Smooth muscle cell (in vitro differentiated cells): ENCODE results near the gene CARF. TPM values are rescaled to one million over a fixed set of nuclear protein-coding genes. Genes with fewer than 3 reads are reported as not detected.
"Not testable (repeated sequence)": the region's sequence is repeated elsewhere in the genome, so short reads cannot be mapped to it uniquely, and the experiment has no call there.

Experiments
- DNase-seq: peaks from one replicate; lab custom pipeline; 2025; ENCODE audit not compliant: unreplicated experiment; lab: John Stamatoyannopoulos, UW
- H2AFZ ChIP-seq: fragments of 200-600 bp; sonication (generic); 2 replicates; pipeline ENCODE4 v1.6.0; 2016; ENCODE audit warnings: antibody characterized with exemption, low read depth, mild to moderate bottlenecking
- H3F3A ChIP-seq: fragments of 200-600 bp; sonication (generic); 2 replicates; pipeline ENCODE4 v1.6.0; 2017; ENCODE audit warnings: antibody characterized with exemption, low read depth
- H3K27ac ChIP-seq: fragments of 200-600 bp; sonication (generic); 2 replicates; pipeline ENCODE4 v1.5.1; 2016; ENCODE audit warnings: low read depth, mild to moderate bottlenecking
- H3K27me3 ChIP-seq: fragments of 200-600 bp; sonication (generic); 2 replicates; pipeline ENCODE4 v1.6.1; 2016; ENCODE audit warnings: low read depth, mild to moderate bottlenecking
- H3K36me3 ChIP-seq: fragments of 200-600 bp; sonication (generic); 2 replicates; pipeline ENCODE4 v1.5.1; 2016; ENCODE audit warnings: low read depth
- H3K4me1 ChIP-seq: fragments of 200-600 bp; sonication (generic); 2 replicates; pipeline ENCODE4 v1.5.1; 2016; ENCODE audit warnings: low read depth
- H3K4me2 ChIP-seq: fragments of 200-600 bp; sonication (generic); 2 replicates; pipeline ENCODE4 v1.6.0; 2016; ENCODE audit warnings: mild to moderate bottlenecking
- H3K4me3 ChIP-seq: fragments of 200-600 bp; sonication (generic); 2 replicates; pipeline ENCODE4 v1.5.1; 2016; ENCODE audit warnings: mild to moderate bottlenecking
- H3K79me2 ChIP-seq: fragments of 200-600 bp; sonication (generic); 2 replicates; pipeline ENCODE4 v1.6.0; 2016; ENCODE audit warnings: low read depth, mild to moderate bottlenecking
- H3K9ac ChIP-seq: fragments of 200-600 bp; sonication (generic); 2 replicates; pipeline ENCODE4 v1.6.0; 2016; ENCODE audit warnings: low read depth
- H3K9me3 ChIP-seq: fragments of 200-600 bp; sonication (generic); replicated peaks from 2 replicates; pipeline ENCODE4 v1.5.1; 2016; ENCODE audit warnings: low read depth
- H4K20me1 ChIP-seq: fragments of 200-600 bp; sonication (generic); 2 replicates; pipeline ENCODE4 v1.6.0; 2016; ENCODE audit warnings: low read depth
- CTCF ChIP-seq: fragments of 200-600 bp; sonication (generic); IDR thresholded peaks from 2 replicates; pipeline ENCODE4 v1.5.1; 2017; ENCODE audit warnings: borderline replicate concordance, mild to moderate bottlenecking, antibody characterized with exemption; ENCODE audit not compliant: insufficient read depth, poor library complexity, severe bottlenecking
- WGBS: methylation state at CpG from one replicate; pipeline ENCODE4 v1.1.7; 2016; ENCODE audit warnings: low lambda C conversion rate; 5-methylcytosine and 5-hydroxymethylcytosine counted together
- polyA plus RNA-seq: library from polyadenylated mRNA; unstranded; fragments of >200 nt; fragmentation: Nextera tagmentation; extraction: Ambion mirVana; gene quantifications from 2 replicates; pipeline ENCODE4 v1.2.1, GENCODE V29; 2016
- total RNA-seq: library from RNA; depleted of rRNA; stranded (reverse); fragments of >200 nt; gene quantifications from 2 replicates; pipeline ENCODE4 v1.2.3, GENCODE V29; 2014

CARF gene
- total and polyA plus RNA-seq, 2 experiments from 2014 or later: 1.6 to 8.0 TPM

GRCh38 chr2:202976809-202977208, 64.7 kb downstream of the CARF start:
- Histone ChIP-seq H3K4me1 (no peaks in the 10 kb centered on the region), H4K20me1 (no peaks in the 10 kb centered on the region), H3K79me2 (no peaks in the 10 kb centered on the region), H3K36me3 (no peaks in the 10 kb centered on the region), H3K27me3 (no peaks in the 10 kb centered on the region), H3K27ac (no peak overlapping the region), H3K9me3 (no peaks in the 10 kb centered on the region), H3K4me2 (no peak overlapping the region), H3K9ac (no peak overlapping the region), H3F3A (no peaks in the 10 kb centered on the region), H3K4me3 (no peak overlapping the region), H2AFZ (no peak overlapping the region)
- WGBS: 93% methylated on average over 3 of the region's 3 CpGs
- TF ChIP-seq CTCF: no peak
- DNase-seq: no peak

GRCh38 chr2:202982779-202983491, 70.9 kb downstream of the CARF start:
- no peak overlapping the region for H3K9ac ChIP-seq
- 95% methylated on average over 3 of the region's 3 CpGs for WGBS
- no peak for TF ChIP-seq CTCF

GRCh38 chr2:202989749-202990148, 77.7 kb downstream of the CARF start:
- Histone ChIP-seq H3K9ac (no peak overlapping the region), H3K36me3 (no peaks in the 10 kb centered on the region), H3K4me3 (no peak overlapping the region), H3K27me3 (no peaks in the 10 kb centered on the region), H3K4me1 (no peaks in the 10 kb centered on the region), H3F3A (no peaks in the 10 kb centered on the region), H2AFZ (no peak overlapping the region), H4K20me1 (no peaks in the 10 kb centered on the region), H3K79me2 (no peaks in the 10 kb centered on the region), H3K9me3 (no peaks in the 10 kb centered on the region), H3K27ac (no peak overlapping the region), H3K4me2 (no peak overlapping the region)
- DNase-seq: no peak
- WGBS: 100% methylated on average over 1 of the region's 1 CpG
- TF ChIP-seq CTCF: no peak

More at GRCh38 chr2:202982779-202983491, 70.9 kb downstream of the CARF start:
- Histone ChIP-seq H3K4me1 (no peaks in the 10 kb centered on the region), H2AFZ (no peak overlapping the region), H3K4me2 (no peak overlapping the region), H3K27me3 (no peaks in the 10 kb centered on the region), H4K20me1 (no peaks in the 10 kb centered on the region), H3K27ac (no peak overlapping the region), H3K79me2 (no peaks in the 10 kb centered on the region), H3F3A (no peaks in the 10 kb centered on the region), H3K4me3 (no peak overlapping the region), H3K9me3 (no peaks in the 10 kb centered on the region), H3K36me3 (no peaks in the 10 kb centered on the region)
- no peak for DNase-seq

- H3K9ac ChIP-seq: no peak overlapping the region
- H3K36me3 ChIP-seq: no peaks in the 10 kb centered on the region
- no peak overlapping the region for H3K4me3 ChIP-seq
- TF ChIP-seq CTCF: no peak
- H3F3A ChIP-seq: no peaks in the 10 kb centered on the region
- no peaks in the 10 kb centered on the region for H4K20me1 ChIP-seq
- H2AFZ ChIP-seq: no peak overlapping the region
- 96% methylated on average over 3 of the region's 3 CpGs for WGBS
- no peaks in the 10 kb centered on the region for H3K79me2 ChIP-seq
- no peak overlapping the region for H3K4me2 ChIP-seq
- H3K9me3 ChIP-seq: no peaks in the 10 kb centered on the region
- no peaks in the 10 kb centered on the region for H3K27me3 ChIP-seq
- DNase-seq: no peak
- no peaks in the 10 kb centered on the region for H3K4me1 ChIP-seq
- H3K27ac ChIP-seq: no peak overlapping the region
Measured at GRCh38 chr2:202990501-202990900, 78.4 kb downstream of the CARF start.

- not testable (repeated sequence) for H2AFZ ChIP-seq
Measured at GRCh38 chr2:202997113-202997512, 85.0 kb downstream of the CARF start.

More at GRCh38 chr2:202997113-202997512, 85.0 kb downstream of the CARF start:
- not testable (repeated sequence) for H3K4me1 ChIP-seq, H3K36me3 ChIP-seq, H3K9me3 ChIP-seq, H3K9ac ChIP-seq, H3K79me2 ChIP-seq, H4K20me1 ChIP-seq, H3K4me3 ChIP-seq, H3K4me2 ChIP-seq, H3K27me3 ChIP-seq, H3K27ac ChIP-seq, H3F3A ChIP-seq, DNase-seq
- WGBS: 86% methylated on average over 3 of the region's 3 CpGs
